GM12891 (cell line): ENCODE results near the gene FSCN2.
A peak's percentile ranks its signal among the peaks of the same experiment; 100 is the strongest.

Source experiments
- PAX5 ChIP-seq: IDR thresholded peaks from 2 replicates; pipeline ENCODE4 v1.6.1; 2011; ENCODE audit warnings: low read length, moderate library complexity, mild to moderate bottlenecking; ENCODE audit not compliant: insufficient read depth, severe bottlenecking
- POLR2A ChIP-seq: IDR thresholded peaks from 2 replicates; pipeline ENCODE4 v1.6.1; 2011; ENCODE audit warnings: low read depth, low read length, control low read depth
- POLR2AphosphoS5 ChIP-seq: IDR thresholded peaks from 2 replicates; pipeline ENCODE4 v1.6.1; 2011; ENCODE audit warnings: low read depth, low read length, control low read depth
- POU2F2 ChIP-seq: IDR thresholded peaks from 2 replicates; pipeline ENCODE4 v1.6.1; 2011; ENCODE audit warnings: low read depth, mild to moderate bottlenecking, control low read depth, low read length, moderate library complexity
- SPI1 ChIP-seq: IDR thresholded peaks from 2 replicates; pipeline ENCODE4 v1.6.1; 2011; ENCODE audit warnings: low read depth, low read length, control low read depth
- TAF1 ChIP-seq: IDR thresholded peaks from 2 replicates; pipeline ENCODE4 v1.6.1; 2011; ENCODE audit warnings: low read depth, low read length, control low read depth

- peak; percentile 77 for TF ChIP-seq POLR2A
- TF ChIP-seq POLR2AphosphoS5 = peak; percentile 45
- peak; percentile 91 for TF ChIP-seq TAF1
- TF ChIP-seq SPI1 = no peak
- 0 out of 2 replicates have a peak, but pooled peaks have one; percentile 19 for TF ChIP-seq POU2F2
- no peak for TF ChIP-seq PAX5
These were observed 24.3 kb downstream of the FSCN2 start, which contains the start of gene FAAP100 for GRCh38 chr17:81552244-81553017.
